ENCODE data around the gene RBM10. TPM values are rescaled to one million over a fixed set of nuclear protein-coding genes. Genes with fewer than 3 reads are reported as not detected.

RBM10 gene
- total and polyA plus RNA-seq, 2 of the 13 experiments (the other 11 are each of a cell fraction or from before 2014, with no cell fraction given), result 15.9 to 43.1 TPM

DNA sequence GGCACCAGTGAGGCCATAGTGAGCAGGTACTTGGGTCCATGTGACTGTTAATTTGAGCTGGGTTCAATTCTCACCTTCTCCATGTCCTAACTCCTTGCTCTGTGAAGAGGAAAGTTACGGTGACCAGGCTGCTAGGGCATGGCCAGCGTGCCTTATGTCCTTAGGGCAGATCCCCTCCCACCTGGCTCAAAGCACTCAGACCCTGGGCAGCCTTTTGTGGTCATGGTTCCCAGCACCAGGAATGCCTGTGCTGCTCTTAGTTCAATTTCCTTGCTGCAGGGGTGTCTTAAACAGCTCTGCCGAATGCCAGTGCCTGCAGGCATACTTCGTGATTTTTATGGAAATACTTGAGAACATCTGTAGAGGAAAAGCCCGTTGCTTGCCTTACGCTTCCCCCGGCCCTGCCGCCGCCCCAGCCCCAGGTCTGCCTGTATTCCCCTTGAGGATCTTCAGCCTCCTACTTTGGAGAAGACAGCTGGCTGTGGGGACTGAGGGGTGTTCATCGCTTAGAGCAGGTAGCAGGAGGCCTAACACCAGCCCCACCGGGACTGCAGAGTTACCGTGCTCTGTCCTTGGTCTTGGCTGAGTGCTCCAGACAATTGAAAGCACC lies 70.4 kb downstream of the RBM10 start:
- DNase-seq (ENCODE audit: low spot score), result no peak
- CTCF ChIA-PET (ENCODE audit: low intra/inter-chr PET ratio, low total read pairs), result no interaction called here
- H3K9ac ChIP-seq (ENCODE audit: insufficient read depth, low read depth, low read length), result no peak overlapping the region
- H3K36me3 ChIP-seq (replicated peaks in 1 of 2; ENCODE audit: control insufficient read depth in 1 of 2, insufficient read depth in 2 of 2, low read length in 2 of 2), result peaks cover 9 to 30% of the 10 kb centered on the region in 2 experiments; a peak in 3 of 5 replicates
- peaks cover 15% of the 10 kb centered on the region for H3K79me2 ChIP-seq (ENCODE audit: insufficient read depth, low read length)
- H4K20me1 ChIP-seq (ENCODE audit: insufficient read depth, low read length), result peaks cover 13% of the 10 kb centered on the region; the same call in 1 of the 2 replicates
- FAIRE-seq, result no peak
- POLR2A ChIA-PET, result interaction anchor here (2.0 kb wide), 1 partner anchor 17 kb away, joined by 4 read pairs; the partner anchor contains the start of gene USP11
- TF ChIP-seq ZNF24 (IDR thresholded peaks at IDR 0.05) (no peak), ZFP62 (CRISPR knock-in tag; IDR thresholded peaks at IDR 0.05) (no peak), HOXA3 (CRISPR knock-in tag; IDR thresholded peaks at IDR 0.05) (no peak)
- H3K4me3 ChIP-seq (replicated peaks in 1 of 3; ENCODE audit: insufficient read depth in 1 of 3, low read depth in 2 of 3, low read length in 3 of 3), result no peak overlapping the region
- intact Hi-C loops (cut with micrococcal nuclease; ENCODE audit: unreplicated experiment), result no loop called here
- WGBS (ENCODE audit: low lambda C conversion rate), result 80% methylated on average over 1 of the region's 12 CpGs
- in situ Hi-C loops (cut with HindIII; ENCODE audit: extremely low pct_ligation_motif_present, low pct_unique_long_range_greater_than_20kb), result no loop called here
- no peak overlapping the region for H3K27ac ChIP-seq (ENCODE audit: extremely low read length, insufficient read depth, low read length)
- H2AFZ ChIP-seq (ENCODE audit: low read length), result no peak overlapping the region
- no peaks in the 10 kb centered on the region for H3K27me3 ChIP-seq (ENCODE audit: control insufficient read depth in 1 of 2, insufficient read depth in 2 of 2, low read length in 2 of 2)
- no peak for ATAC-seq
- BruUV-seq (replicated peaks), result no TSS peak
- H3K9me3 ChIP-seq (ENCODE audit: low read length), result no peaks in the 10 kb centered on the region
- H3K4me2 ChIP-seq (ENCODE audit: low read depth, low read length), result no peak overlapping the region
- peaks cover 24% of the 10 kb centered on the region for H3K4me1 ChIP-seq (ENCODE audit: insufficient read depth, low read length)

DNA sequence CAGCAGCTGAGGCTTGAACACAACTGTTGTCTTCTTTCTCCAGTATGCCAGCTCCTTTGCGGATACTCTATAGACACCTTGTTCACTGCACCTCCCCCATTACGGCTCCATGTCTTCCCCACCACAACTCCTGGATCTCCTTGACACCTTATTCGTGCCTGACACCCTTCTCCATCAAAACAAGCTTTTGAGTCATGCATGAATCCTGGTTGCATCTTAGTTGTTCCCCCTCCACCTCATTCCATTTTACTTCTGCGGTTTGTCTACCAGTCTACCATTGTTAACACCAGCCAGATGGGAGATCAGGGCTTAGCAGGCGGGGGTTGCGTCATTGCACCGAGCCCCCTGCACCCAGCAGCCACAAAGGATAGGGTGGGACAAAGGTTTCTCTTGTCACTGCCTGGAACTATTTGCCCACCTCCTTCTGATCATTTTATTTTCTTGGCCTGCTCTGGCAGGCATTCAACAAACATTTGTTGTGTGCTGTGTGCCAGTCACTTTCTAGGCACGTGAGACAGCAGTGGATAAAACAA lies 71.4 kb downstream of the RBM10 start:
- no peak for FAIRE-seq
- Histone ChIP-seq H3K27ac (ENCODE audit: extremely low read length, insufficient read depth, low read length) (peak overlapping the region; percentile 80), H2AFZ (ENCODE audit: low read length) (no peak overlapping the region), H3K9me3 (ENCODE audit: low read length) (no peaks in the 10 kb centered on the region), H3K79me2 (ENCODE audit: insufficient read depth, low read length) (peaks cover 26% of the 10 kb centered on the region), H3K4me3 (replicated peaks in 1 of 3; ENCODE audit: insufficient read depth in 1 of 3, low read depth in 2 of 3, low read length in 3 of 3) (no peak overlapping the region), H3K9ac (ENCODE audit: insufficient read depth, low read depth, low read length) (peak overlapping the region; percentile 52; the same call in 1 of the 2 replicates), H3K4me2 (ENCODE audit: low read depth, low read length) (no peak overlapping the region), H3K36me3 (replicated peaks in 1 of 2; ENCODE audit: control insufficient read depth in 1 of 2, insufficient read depth in 2 of 2, low read length in 2 of 2) (peaks cover 6 to 19% of the 10 kb centered on the region in 2 experiments; a peak in 2 of 5 replicates), H3K4me1 (ENCODE audit: insufficient read depth, low read length) (peaks cover 35% of the 10 kb centered on the region), H3K27me3 (ENCODE audit: control insufficient read depth in 1 of 2, insufficient read depth in 2 of 2, low read length in 2 of 2) (no peaks in the 10 kb centered on the region), H4K20me1 (ENCODE audit: insufficient read depth, low read length) (peaks cover 22% of the 10 kb centered on the region)
- in situ Hi-C loops (cut with HindIII; ENCODE audit: extremely low pct_ligation_motif_present, low pct_unique_long_range_greater_than_20kb), result no loop called here
- 86% methylated on average over 8 of the region's 8 CpGs for WGBS (ENCODE audit: low lambda C conversion rate)
- ATAC-seq, result no peak
- POLR2A ChIA-PET, result interaction anchor here (2.0 to 6.2 kb wide), 2 partner anchors 8 to 16 kb away, joined by 9 to 69 read pairs; partner anchors contain the start of gene USP11
- BruUV-seq (replicated peaks), result no TSS peak
- no peak for DNase-seq (ENCODE audit: low spot score)
- intact Hi-C loops (cut with micrococcal nuclease; ENCODE audit: unreplicated experiment), result no loop called here
- CTCF ChIA-PET (ENCODE audit: low intra/inter-chr PET ratio, low total read pairs), result no interaction called here
- TF ChIP-seq MIER2 (CRISPR knock-in tag; IDR thresholded peaks at IDR 0.05), result no peak
- no peak for TF ChIP-seq ZNF615 (CRISPR knock-in tag; IDR thresholded peaks at IDR 0.05; ENCODE audit: borderline replicate concordance)
- TF ChIP-seq, protein P1, sequence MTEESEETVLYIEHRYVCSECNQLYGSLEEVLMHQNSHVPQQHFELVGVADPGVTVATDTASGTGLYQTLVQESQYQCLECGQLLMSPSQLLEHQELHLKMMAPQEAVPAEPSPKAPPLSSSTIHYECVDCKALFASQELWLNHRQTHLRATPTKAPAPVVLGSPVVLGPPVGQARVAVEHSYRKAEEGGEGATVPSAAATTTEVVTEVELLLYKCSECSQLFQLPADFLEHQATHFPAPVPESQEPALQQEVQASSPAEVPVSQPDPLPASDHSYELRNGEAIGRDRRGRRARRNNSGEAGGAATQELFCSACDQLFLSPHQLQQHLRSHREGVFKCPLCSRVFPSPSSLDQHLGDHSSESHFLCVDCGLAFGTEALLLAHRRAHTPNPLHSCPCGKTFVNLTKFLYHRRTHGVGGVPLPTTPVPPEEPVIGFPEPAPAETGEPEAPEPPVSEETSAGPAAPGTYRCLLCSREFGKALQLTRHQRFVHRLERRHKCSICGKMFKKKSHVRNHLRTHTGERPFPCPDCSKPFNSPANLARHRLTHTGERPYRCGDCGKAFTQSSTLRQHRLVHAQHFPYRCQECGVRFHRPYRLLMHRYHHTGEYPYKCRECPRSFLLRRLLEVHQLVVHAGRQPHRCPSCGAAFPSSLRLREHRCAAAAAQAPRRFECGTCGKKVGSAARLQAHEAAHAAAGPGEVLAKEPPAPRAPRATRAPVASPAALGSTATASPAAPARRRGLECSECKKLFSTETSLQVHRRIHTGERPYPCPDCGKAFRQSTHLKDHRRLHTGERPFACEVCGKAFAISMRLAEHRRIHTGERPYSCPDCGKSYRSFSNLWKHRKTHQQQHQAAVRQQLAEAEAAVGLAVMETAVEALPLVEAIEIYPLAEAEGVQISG (CRISPR knock-in tag; IDR thresholded peaks at IDR 0.05), result no peak
- no peak for TF ChIP-seq SMARCE1 (IDR thresholded peaks at IDR 0.05; ENCODE audit: borderline replicate concordance)
- no peak for TF ChIP-seq ZNF674 (CRISPR knock-in tag; IDR thresholded peaks at IDR 0.05; ENCODE audit: low read depth)
- no peak for TF ChIP-seq ZNF101 (CRISPR knock-in tag; IDR thresholded peaks at IDR 0.05; ENCODE audit: borderline replicate concordance, low read depth)

Measured in HepG2 (cell line).